H1 (cell line): ENCODE data around the gene ARRB1. TPM values are rescaled to one million over a fixed set of nuclear protein-coding genes. Genes with fewer than 3 reads are reported as not detected.

Experiments
- FOSL1 ChIP-seq: IDR thresholded peaks from 2 replicates; pipeline ENCODE4 v1.6.1; 2011; ENCODE audit warnings: mild to moderate bottlenecking, low read depth, low read length, moderate library complexity; ENCODE audit not compliant: insufficient read depth
- HDAC2 ChIP-seq, 2 experiments: fragments of 300-600 bp in 1 of 2; sonication (generic) in 1 of 2; IDR thresholded peaks; 2 replicates each; pipeline ENCODE4 v1.6.1; 2011 to 2012; ENCODE audit warnings: low read depth in 2 of 2, low read length in 2 of 2, mild to moderate bottlenecking in 2 of 2, moderate library complexity in 2 of 2, borderline replicate concordance in 1 of 2, inconsistent platforms in 1 of 2
- RXRA ChIP-seq: IDR thresholded peaks from 2 replicates; pipeline ENCODE4 v1.6.1; 2011; ENCODE audit warnings: low read depth, mild to moderate bottlenecking, low read length, moderate library complexity; ENCODE audit not compliant: insufficient read depth
- polyA plus RNA-seq, 7 experiments: library from polyadenylated mRNA; depleted of rRNA in 3 of 7; stranded (reverse) in 5 of 7; unstranded in 2 of 7; fragments of >200 nt in 5 of 7; fragments of 200-250 nt in 2 of 7; gene quantifications; 1 replicate in 5 of 7; 2 replicates in 1 of 7; 4 replicates in 1 of 7; pipeline versions ENCODE4 v1.2.1 to v1.2.3, GENCODE V29; 2011 to 2013; ENCODE audit warnings: missing spikeins in 2 of 7, mixed read lengths in 2 of 7
- total RNA-seq: library from RNA; stranded (reverse); fragmentation: NEBNext Ultra II Directional; extraction: Animal tissue kit (Norgen Biotek cat#: 25700); gene quantifications from 2 replicates; pipeline ENCODE4 v1.2.1, GENCODE V29; 2021

Gene ARRB1
- total and polyA plus RNA-seq, 2 of the 8 experiments (the other 6 are each of a cell fraction or from before 2014, with no cell fraction given), result 9.4 to 31.8 TPM

GRCh38 chr11:75308986-75309385 is 42.5 kb downstream of the ARRB1 start (continued):
- no peak for TF ChIP-seq RXRA
- TF ChIP-seq HDAC2 (IDR thresholded peaks at IDR 0.05; ENCODE audit: borderline replicate concordance in 1 of 2, low read depth in 2 of 2, low read length in 2 of 2), result no peak
- TF ChIP-seq FOSL1, result no peak
